Gastroesophageal sphincter (tissue), 4 donors: Measurements from ENCODE around the gene CDKAL1. TPM values are rescaled to one million over a fixed set of nuclear protein-coding genes. Genes with fewer than 3 reads are reported as not detected.

ENCODE experiments used
- ATAC-seq: fragments of 150-250 bp; one replicate; pipeline ENCODE4 v1.9.1; 2016; ENCODE audit warnings: mild to moderate bottlenecking, moderate library complexity
- H3K27ac ChIP-seq, 4 donors: fragments of 200-600 bp; sonication (generic) in 3 of 4; 1 replicate in 3 of 4; 2 replicates in 1 of 4; pipeline ENCODE4 v1.5.1; 2016 to 2019
- H3K27me3 ChIP-seq: fragments of 200-600 bp; sonication (generic); one replicate; pipeline ENCODE4 v1.5.1; 2019
- H3K36me3 ChIP-seq, 2 donors: fragments of 200-600 bp; sonication (generic); one replicate each; pipeline ENCODE4 v1.5.1; 2019; ENCODE audit warnings: control low read depth in 1 of 2
- H3K4me1 ChIP-seq, 3 donors: fragments of 200-600 bp; sonication (generic); 1 replicate in 2 of 3; 2 replicates in 1 of 3; pipeline ENCODE4 v1.5.1; 2016 to 2019; ENCODE audit warnings: control low read depth in 2 of 3
- H3K4me3 ChIP-seq, 2 donors: fragments of 200-600 bp; sonication (generic); one replicate each; pipeline ENCODE4 v1.5.1; 2019; ENCODE audit warnings: mild to moderate bottlenecking in 1 of 2, moderate library complexity in 1 of 2
- H3K9me3 ChIP-seq, 3 donors: fragments of 200-600 bp; sonication (generic); one replicate each; pipeline ENCODE4 v1.5.1; 2017 to 2019; ENCODE audit warnings: control low read depth in 2 of 3
- EP300 ChIP-seq: sonication (generic); formaldehyde crosslinking; IDR thresholded peaks from one replicate; pipeline ENCODE4 v1.6.1; 2017; ENCODE audit warnings: antibody characterized with exemption, mild to moderate bottlenecking
- POLR2A ChIP-seq, 2 donors: fragments of 450-650 bp; IDR thresholded peaks; one replicate each; pipeline ENCODE4 v1.6.1; 2017; ENCODE audit warnings: antibody characterized with exemption in 2 of 2, mild to moderate bottlenecking in 2 of 2, moderate library complexity in 1 of 2
- POLR2AphosphoS5 ChIP-seq: sonication (generic); formaldehyde crosslinking; IDR thresholded peaks from one replicate; pipeline ENCODE4 v1.6.1; 2017; ENCODE audit warnings: antibody characterized with exemption
- WGBS, 2 donors: methylation state at CpG; one replicate each; pipeline ENCODE4 v1.1.5; 2018; ENCODE audit warnings: low coverage in 1 of 2; 5-methylcytosine and 5-hydroxymethylcytosine counted together
- total RNA-seq, 4 donors: library from RNA; depleted of rRNA; stranded (reverse); fragments of >200 nt; gene quantifications; one replicate each; pipeline ENCODE4 v1.1.0, GENCODE V29; 2016
- TF ChIP-seq, protein P1 (sequence below), 4 experiments: fragments of 200-600 bp in 2 of 4; fragments of 450-650 bp in 2 of 4; sonication (generic) in 1 of 4; IDR thresholded peaks; one replicate each; pipeline ENCODE4 v1.5.1; 2017 to 2019; ENCODE audit warnings: antibody characterized with exemption in 4 of 4, mild to moderate bottlenecking in 2 of 4, moderate library complexity in 2 of 4

CDKAL1 gene
- total RNA-seq, 4 donors from 2014 or later = 10.9 to 17.9 (median 15.0) TPM

DNA sequence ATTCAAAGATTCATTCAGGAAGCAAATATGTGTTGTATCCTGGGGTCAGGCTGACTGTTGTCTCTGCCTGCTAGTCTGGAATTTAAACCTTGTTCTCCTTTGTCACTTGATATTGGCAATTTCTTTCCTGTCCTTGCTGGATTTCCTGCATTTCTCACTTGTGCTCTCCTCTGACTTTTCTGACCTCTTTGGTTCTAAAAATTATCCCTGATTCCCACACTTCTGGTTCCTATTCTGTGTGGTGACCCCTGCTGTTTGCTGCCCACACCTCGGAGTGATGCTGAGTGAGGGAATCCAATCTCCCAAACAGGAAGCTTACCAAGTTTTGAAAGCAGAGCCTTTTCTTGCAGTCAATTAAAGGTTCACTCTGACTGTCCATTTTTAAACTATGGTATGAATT lies 345.3 kb downstream of the CDKAL1 start:
- 43 to 88% methylated on average over 1 of the region's 1 CpG for WGBS, 2 donors
- Histone ChIP-seq H3K27ac (no peak overlapping the region), H3K36me3 (no peaks in the 10 kb centered on the region), H3K4me1 (no peaks in the 10 kb centered on the region), H3K4me3 (no peak overlapping the region), H3K27me3 (no peaks in the 10 kb centered on the region), H3K9me3 (no peaks in the 10 kb centered on the region)
- no peak for TF ChIP-seq POLR2A (IDR thresholded peaks at IDR 0.05)
- TF ChIP-seq EP300 = no peak
- TF ChIP-seq, protein P1, sequence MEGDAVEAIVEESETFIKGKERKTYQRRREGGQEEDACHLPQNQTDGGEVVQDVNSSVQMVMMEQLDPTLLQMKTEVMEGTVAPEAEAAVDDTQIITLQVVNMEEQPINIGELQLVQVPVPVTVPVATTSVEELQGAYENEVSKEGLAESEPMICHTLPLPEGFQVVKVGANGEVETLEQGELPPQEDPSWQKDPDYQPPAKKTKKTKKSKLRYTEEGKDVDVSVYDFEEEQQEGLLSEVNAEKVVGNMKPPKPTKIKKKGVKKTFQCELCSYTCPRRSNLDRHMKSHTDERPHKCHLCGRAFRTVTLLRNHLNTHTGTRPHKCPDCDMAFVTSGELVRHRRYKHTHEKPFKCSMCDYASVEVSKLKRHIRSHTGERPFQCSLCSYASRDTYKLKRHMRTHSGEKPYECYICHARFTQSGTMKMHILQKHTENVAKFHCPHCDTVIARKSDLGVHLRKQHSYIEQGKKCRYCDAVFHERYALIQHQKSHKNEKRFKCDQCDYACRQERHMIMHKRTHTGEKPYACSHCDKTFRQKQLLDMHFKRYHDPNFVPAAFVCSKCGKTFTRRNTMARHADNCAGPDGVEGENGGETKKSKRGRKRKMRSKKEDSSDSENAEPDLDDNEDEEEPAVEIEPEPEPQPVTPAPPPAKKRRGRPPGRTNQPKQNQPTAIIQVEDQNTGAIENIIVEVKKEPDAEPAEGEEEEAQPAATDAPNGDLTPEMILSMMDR (IDR thresholded peaks at IDR 0.05) = no peak
- TF ChIP-seq POLR2AphosphoS5 = no peak
- ATAC-seq = no peak

DNA sequence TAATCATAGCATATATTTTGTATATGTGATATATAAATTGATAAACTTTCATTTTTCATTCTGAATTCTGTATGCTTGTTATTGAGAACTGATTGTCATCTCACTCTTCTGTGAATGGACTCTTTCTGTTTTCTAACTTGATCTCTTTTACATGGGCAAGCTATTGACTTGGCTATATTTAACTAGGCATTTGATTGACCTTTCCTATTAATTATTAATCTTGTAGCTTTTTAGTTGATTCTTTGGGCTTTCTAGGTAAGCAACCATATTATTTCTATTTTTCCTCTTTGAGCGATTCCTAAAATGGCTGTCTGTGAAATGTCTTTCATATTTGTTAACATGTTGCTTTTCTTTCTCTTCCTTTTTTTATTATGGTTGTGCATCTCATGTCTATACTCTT lies 347.1 kb downstream of the CDKAL1 start:
- Histone ChIP-seq H3K9me3 (peaks cover 0 to 6% (median 0%) of the 10 kb centered on the region in 3 donors), H3K27ac (no peak overlapping the region), H3K36me3 (no peaks in the 10 kb centered on the region), H3K4me1 (no peaks in the 10 kb centered on the region), H3K4me3 (no peak overlapping the region), H3K27me3 (no peaks in the 10 kb centered on the region)
- WGBS, 2 donors = 100% methylated on average over 1 of the region's 1 CpG
- TF ChIP-seq, protein P1 (IDR thresholded peaks at IDR 0.05) = no peak
- TF ChIP-seq POLR2AphosphoS5 (no peak), POLR2A (IDR thresholded peaks at IDR 0.05) (no peak), EP300 (no peak)
- no peak for ATAC-seq

DNA sequence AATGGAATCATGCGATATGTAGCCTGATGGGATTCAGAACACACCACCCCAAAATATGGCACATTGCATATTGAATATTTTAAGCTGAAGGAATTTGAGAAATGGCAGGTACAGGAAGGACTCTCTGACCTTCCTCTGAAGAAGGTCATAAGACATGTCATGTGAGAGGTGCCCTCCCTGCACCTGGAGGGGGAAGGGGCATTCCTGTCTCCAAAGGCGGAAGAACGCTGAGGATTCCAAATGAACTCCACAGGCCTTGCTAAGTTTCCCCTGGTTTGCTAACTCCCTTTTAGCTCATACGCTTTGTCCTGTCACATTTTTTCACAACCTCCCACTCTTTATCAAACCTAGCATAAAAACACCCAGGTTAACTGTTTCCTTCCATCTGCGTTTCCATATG lies 347.8 kb downstream of the CDKAL1 start:
- no peak overlapping the region for H3K27ac ChIP-seq
- ATAC-seq = no peak
- peaks cover 0 to 6% (median 0%) of the 10 kb centered on the region in 3 donors for H3K9me3 ChIP-seq
- 84 to 86% methylated on average over 5 of the region's 5 CpGs for WGBS, 2 donors
- no peaks in the 10 kb centered on the region for H3K27me3 ChIP-seq
- H3K4me1 ChIP-seq = no peaks in the 10 kb centered on the region
- no peak for TF ChIP-seq POLR2A (IDR thresholded peaks at IDR 0.05)
- no peak for TF ChIP-seq EP300
- TF ChIP-seq POLR2AphosphoS5 = no peak
- TF ChIP-seq, protein P1 (IDR thresholded peaks at IDR 0.05) = no peak
- no peaks in the 10 kb centered on the region for H3K36me3 ChIP-seq
- no peak overlapping the region for H3K4me3 ChIP-seq

DNA sequence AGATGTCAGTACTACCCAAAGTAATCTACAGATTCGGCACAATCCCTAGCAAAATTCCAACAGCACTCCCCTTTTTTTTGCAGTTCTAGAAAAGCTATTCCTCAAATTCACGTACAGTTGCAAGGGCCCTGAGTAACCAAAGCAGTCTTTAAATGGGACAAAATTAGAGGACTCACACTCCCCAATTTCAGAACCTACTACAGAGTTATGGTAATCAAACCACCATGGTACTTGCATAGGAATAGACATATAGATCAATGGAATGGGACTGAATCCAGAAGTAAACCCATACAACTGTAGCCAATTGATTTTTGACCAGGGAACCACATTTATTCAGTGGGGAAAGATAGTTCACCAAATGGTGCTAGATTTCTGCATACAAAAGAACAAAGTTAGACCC lies 350.8 kb downstream of the CDKAL1 start:
- 94 to 97% methylated on average over 2 of the region's 2 CpGs for WGBS, 2 donors
- Histone ChIP-seq H3K4me1 (no peaks in the 10 kb centered on the region), H3K4me3 (no peak overlapping the region), H3K27me3 (no peaks in the 10 kb centered on the region), H3K27ac (no peak overlapping the region), H3K36me3 (no peaks in the 10 kb centered on the region), H3K9me3 (peaks cover 0 to 6% (median 0%) of the 10 kb centered on the region in 3 donors)
- no peak for ATAC-seq
- TF ChIP-seq, protein P1 (IDR thresholded peaks at IDR 0.05) = no peak
- TF ChIP-seq POLR2AphosphoS5 = no peak
- TF ChIP-seq EP300 = no peak
- TF ChIP-seq POLR2A (IDR thresholded peaks at IDR 0.05) = no peak

DNA sequence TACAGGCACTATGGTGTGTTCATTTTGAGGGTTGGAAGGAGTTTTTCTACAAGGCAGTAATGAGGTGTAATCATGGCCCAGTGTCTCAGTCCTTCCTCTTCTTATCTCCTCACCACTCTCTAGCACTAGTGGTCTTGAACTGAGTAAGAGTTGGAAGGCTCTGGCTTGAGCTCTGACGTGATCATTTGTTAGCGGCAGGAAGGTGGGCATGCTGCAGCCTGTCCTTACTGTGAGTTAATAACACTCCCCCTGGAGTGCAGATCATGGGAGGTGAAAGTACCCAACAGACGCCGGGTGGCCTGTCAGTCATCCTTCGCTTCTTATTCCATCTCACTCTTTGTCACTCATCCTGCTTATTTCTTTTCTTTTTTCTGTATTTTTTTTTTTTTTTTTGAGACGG lies 356.9 kb downstream of the CDKAL1 start:
- Histone ChIP-seq H3K27ac (no peak overlapping the region), H3K36me3 (no peaks in the 10 kb centered on the region), H3K27me3 (no peaks in the 10 kb centered on the region), H3K9me3 (no peaks in the 10 kb centered on the region), H3K4me3 (no peak overlapping the region), H3K4me1 (no peaks in the 10 kb centered on the region)
- WGBS, 2 donors = 80 to 96% methylated on average over 1 to 6 of the region's 6 CpGs
- no peak for ATAC-seq
- TF ChIP-seq EP300 (no peak), POLR2A (IDR thresholded peaks at IDR 0.05) (no peak), POLR2AphosphoS5 (no peak)
- TF ChIP-seq, protein P1 (IDR thresholded peaks at IDR 0.05) = no peak
